HEK293T (cell line): Measurements from ENCODE around the gene RPN1.

Experiments used
- ARNT ChIP-seq: fragments of 450-650 bp; IDR thresholded peaks from 2 replicates; pipeline ENCODE4 v1.6.1; 2017; ENCODE audit warnings: mild to moderate bottlenecking
- BHLHE40 ChIP-seq: fragments of 450-650 bp; IDR thresholded peaks from 2 replicates; pipeline ENCODE4 v1.6.1; 2016; ENCODE audit warnings: mild to moderate bottlenecking, moderate library complexity, borderline replicate concordance
- ELF4 ChIP-seq: fragments of 450-650 bp; IDR thresholded peaks from 2 replicates; pipeline ENCODE4 v1.6.1; 2017; ENCODE audit warnings: antibody characterized with exemption
- FOXA1 ChIP-seq: fragments of 450-650 bp; IDR thresholded peaks from 2 replicates; pipeline ENCODE4 v1.6.1; 2016; ENCODE audit warnings: mild to moderate bottlenecking
- FOXM1 ChIP-seq: fragments of 450-650 bp; IDR thresholded peaks from 2 replicates; pipeline ENCODE4 v1.6.1; 2017; ENCODE audit warnings: mild to moderate bottlenecking, borderline replicate concordance
- HDGF ChIP-seq: fragments of 450-650 bp; IDR thresholded peaks from 2 replicates; pipeline ENCODE4 v1.6.1; 2017; ENCODE audit warnings: antibody characterized with exemption, borderline replicate concordance
- L3MBTL2 ChIP-seq: fragments of 450-650 bp; conservative IDR thresholded peaks from 2 replicates; pipeline ENCODE4 v1.6.1; 2016; ENCODE audit warnings: mild to moderate bottlenecking
- NFRKB ChIP-seq: fragments of 450-650 bp; IDR thresholded peaks from 2 replicates; pipeline ENCODE4 v1.6.1; 2016; ENCODE audit warnings: mild to moderate bottlenecking, moderate library complexity
- SP1 ChIP-seq: fragments of 450-650 bp; IDR thresholded peaks from 2 replicates; pipeline ENCODE4 v1.6.1; 2017
- SUZ12 ChIP-seq: fragments of 450-650 bp; IDR thresholded peaks from 2 replicates; pipeline ENCODE4 v1.6.1; 2016; ENCODE audit warnings: mild to moderate bottlenecking
- TARDBP ChIP-seq: fragments of 450-650 bp; IDR thresholded peaks from 2 replicates; pipeline ENCODE4 v1.6.1; 2016

GRCh38 chr3:128693696-128694095, 43.1 kb upstream of the RPN1 start:
- TF ChIP-seq FOXM1 (no peak), ARNT (no peak), TARDBP (no peak), HDGF (no peak), BHLHE40 (no peak), SUZ12 (no peak), NFRKB (no peak), L3MBTL2 (no peak), ELF4 (no peak), SP1 (no peak), FOXA1 (no peak)
